B cell (primary cell): ENCODE results near the gene NDUFAB1. TPM values are rescaled to one million over a fixed set of nuclear protein-coding genes. Genes with fewer than 3 reads are reported as not detected.

Experiments used
- ATAC-seq: fragments of 200-7000 bp; cut with Tn5 transposase; one replicate; pipeline ENCODE4 v1.10.0; 2021; ENCODE audit warnings: low read depth, mild to moderate bottlenecking, moderate number of reproducible peaks, moderate library complexity
- CTCF ChIA-PET: fragments of 350-600 bp; sonication (Branson Sonifier 250); formaldehyde crosslinking; loops from one replicate; lab custom pipeline; 2021; ENCODE audit warnings: antibody characterized with exemption, inconsistent platforms; lab: Charles Lee
- POLR2A ChIA-PET: fragments of 350-600 bp; sonication (Branson Sonifier 250); formaldehyde crosslinking; loops from one replicate; lab custom pipeline; 2021; ENCODE audit warnings: antibody characterized with exemption; lab: Charles Lee
- DNase-seq: peaks from one replicate; pipeline ENCODE4 v3.0.0; 2013
- H2AFZ ChIP-seq: 2 replicates; pipeline ENCODE4 v1.6.1; 2012; ENCODE audit warnings: mild to moderate bottlenecking, low read depth, low read length; ENCODE audit not compliant: insufficient read depth, poor library complexity, severe bottlenecking
- H3K27ac ChIP-seq, 2 donors: 1 replicate in 1 of 2; 2 replicates in 1 of 2; pipeline ENCODE4 v1.5.1; 2012 to 2013; ENCODE audit warnings: low read length in 2 of 2, mild to moderate bottlenecking in 2 of 2, moderate library complexity in 1 of 2
- H3K27me3 ChIP-seq, 4 experiments: fragments of 200-600 bp in 1 of 4; sonication (generic) in 1 of 4; replicated peaks in 1 of 4; 1 replicate in 2 of 4; 2 replicates in 2 of 4; pipeline versions ENCODE4 v1.6.1 to v1.7.0; 2013 to 2016; ENCODE audit warnings: low read length in 3 of 4, mild to moderate bottlenecking in 2 of 4, mixed read lengths in 1 of 4, moderate library complexity in 1 of 4; ENCODE audit not compliant: insufficient read depth in 4 of 4, control insufficient read depth in 3 of 4; ENCODE audit errors: control extremely low read depth in 1 of 4
- H3K36me3 ChIP-seq, 2 experiments: replicated peaks in 1 of 2; 1 replicate in 1 of 2; 2 replicates in 1 of 2; pipeline versions ENCODE4 v1.6.1 to v1.7.1; 2013; ENCODE audit warnings: low read length in 1 of 2; ENCODE audit not compliant: insufficient read depth in 2 of 2, control insufficient read depth in 1 of 2; ENCODE audit errors: control extremely low read depth in 1 of 2, extremely low read depth in 1 of 2
- H3K4me1 ChIP-seq, 2 donors: fragments of 200-600 bp in 1 of 2; sonication (generic) in 1 of 2; 1 replicate in 1 of 2; 2 replicates in 1 of 2; pipeline versions ENCODE4 v1.5.1 to v1.6.1; 2013 to 2017; ENCODE audit warnings: low read length in 2 of 2; ENCODE audit not compliant: control insufficient read depth in 2 of 2, insufficient read depth in 2 of 2
- H3K4me2 ChIP-seq: replicated peaks from 2 replicates; pipeline ENCODE3; 2012; ENCODE audit warnings: mild to moderate bottlenecking, low read depth, low read length; ENCODE audit not compliant: poor library complexity, severe bottlenecking
- H3K4me3 ChIP-seq, 5 experiments: fragments of 200-600 bp in 1 of 5; sonication (generic) in 1 of 5; 1 replicate in 3 of 5; 2 replicates in 2 of 5; pipeline versions ENCODE4 v1.5.1 to v1.7.0; 2011 to 2016; ENCODE audit warnings: low read length in 4 of 5, mild to moderate bottlenecking in 4 of 5, low read depth in 2 of 5, control low read depth in 1 of 5, moderate library complexity in 1 of 5; ENCODE audit not compliant: insufficient read depth in 1 of 5; ENCODE audit errors: control extremely low read depth in 1 of 5, extremely low read depth in 1 of 5
- H3K79me2 ChIP-seq: fragments of 200-600 bp; sonication (generic); one replicate; pipeline ENCODE4 v1.6.0; 2016; ENCODE audit warnings: low read length; ENCODE audit not compliant: control insufficient read depth, insufficient read depth
- H3K9ac ChIP-seq: fragments of 200-600 bp; sonication (generic); 2 replicates; pipeline ENCODE4 v1.6.1; 2017; ENCODE audit warnings: mild to moderate bottlenecking, low read length, moderate library complexity
- H3K9me3 ChIP-seq, 3 donors: one replicate each; pipeline versions ENCODE4 v1.6.1 to v1.7.1; 2013; ENCODE audit warnings: low read length in 2 of 3; ENCODE audit not compliant: control insufficient read depth in 2 of 3, insufficient read depth in 1 of 3; ENCODE audit errors: control extremely low read depth in 1 of 3
- H4K20me1 ChIP-seq: 2 replicates; pipeline ENCODE4 v1.6.0; 2012; ENCODE audit warnings: mild to moderate bottlenecking, low read length; ENCODE audit not compliant: insufficient read depth, control insufficient read depth, poor library complexity, severe bottlenecking
- H3K27ac Mint-ChIP-seq: one replicate; pipeline ENCODE4 v1.8.0; 2021; ENCODE audit warnings: mixed read lengths
- H3K27me3 Mint-ChIP-seq: one replicate; pipeline ENCODE4 v1.8.0; 2021; ENCODE audit warnings: mixed read lengths
- H3K4me1 Mint-ChIP-seq: one replicate; pipeline ENCODE4 v1.8.0; 2021; ENCODE audit warnings: mixed read lengths
- H3K4me3 Mint-ChIP-seq: one replicate; pipeline ENCODE4 v1.8.0; 2021; ENCODE audit warnings: mixed read lengths
- H3K9me3 Mint-ChIP-seq: one replicate; pipeline ENCODE4 v1.8.0; 2022; ENCODE audit warnings: mixed read lengths; ENCODE audit not compliant: insufficient read depth
- CTCF ChIP-seq: fragments of 200-600 bp; IDR thresholded peaks from one replicate; pipeline ENCODE4 v1.8.0; 2022; ENCODE audit warnings: antibody characterized with exemption, mild to moderate bottlenecking
- EZH2 ChIP-seq: IDR thresholded peaks from 2 replicates; pipeline ENCODE4 v1.6.1; 2012; ENCODE audit warnings: borderline replicate concordance, low read depth, mild to moderate bottlenecking, moderate library complexity, low read length; ENCODE audit not compliant: insufficient read depth, poor library complexity, severe bottlenecking
- WGBS: methylation state at CpG from one replicate; pipeline ENCODE4 v1.1.5; 2013; ENCODE audit warnings: missing lambda C conversion rate; ENCODE audit not compliant: insufficient coverage; 5-methylcytosine and 5-hydroxymethylcytosine counted together
- intact Hi-C: fragments of 100-400 bp; cut with micrococcal nuclease; formaldehyde crosslinking; loops from one replicate; pipeline ENCODE4 v1.10.0; 2022
- polyA plus RNA-seq: library from polyadenylated mRNA; depleted of rRNA; stranded (reverse); fragments of >200 nt; gene quantifications from 2 replicates; pipeline ENCODE4 v1.2.3, GENCODE V29; 2012
- total RNA-seq, 2 donors: library from RNA; stranded (reverse); fragments of 120-200 nt in 1 of 2; gene quantifications; 1 replicate in 1 of 2; 2 replicates in 1 of 2; pipeline versions ENCODE4 v1.2.3 to v1.2.4, GENCODE V29; 2013 to 2022

The NDUFAB1 gene
- total and polyA plus RNA-seq, 2 donors (not counting 1 experiment from before 2014, with no cell fraction given) = 33.6 to 39.3 TPM

GRCh38 chr16:23564575-23565363 lies 31.3 kb downstream of the NDUFAB1 start:
- ChIA-PET POLR2A (no interaction called here), CTCF (no interaction called here)
- no peaks in the 10 kb centered on the region for H3K9me3 ChIP-seq
- H3K4me1 Mint-ChIP-seq = peaks cover 7% of the 10 kb centered on the region
- no peaks in the 10 kb centered on the region for H4K20me1 ChIP-seq
- no peak overlapping the region for H3K9ac ChIP-seq
- no peak overlapping the region for H3K4me3 Mint-ChIP-seq
- H3K9me3 Mint-ChIP-seq = no peaks in the 10 kb centered on the region
- peaks cover 2 to 10% of the 10 kb centered on the region in 2 donors for H3K4me1 ChIP-seq
- peaks cover 19% of the 10 kb centered on the region for H3K79me2 ChIP-seq
- no peak overlapping the region for H3K27ac ChIP-seq
- H3K27me3 ChIP-seq = no peaks in the 10 kb centered on the region
- intact Hi-C loops = no loop called here
- no peak overlapping the region for H3K4me3 ChIP-seq
- DNase-seq = no peak
- H2AFZ ChIP-seq = no peak overlapping the region
- no peak for ATAC-seq
- H3K4me2 ChIP-seq = no peak overlapping the region
- H3K27ac Mint-ChIP-seq = no peak overlapping the region
- peaks cover 3 to 79% of the 10 kb centered on the region in 2 experiments for H3K36me3 ChIP-seq
- TF ChIP-seq CTCF = no peak
- TF ChIP-seq EZH2 = no peak
- WGBS = 98% methylated on average over 5 of the region's 9 CpGs
- no peaks in the 10 kb centered on the region for H3K27me3 Mint-ChIP-seq

- no peaks in the 10 kb centered on the region for H4K20me1 ChIP-seq
- H3K79me2 ChIP-seq = peaks cover 35% of the 10 kb centered on the region
- Mint-ChIP-seq H3K4me1 (peaks cover 16% of the 10 kb centered on the region), H3K27ac (no peak overlapping the region), H3K4me3 (no peak overlapping the region), H3K27me3 (no peaks in the 10 kb centered on the region), H3K9me3 (no peaks in the 10 kb centered on the region)
- peaks cover 3 to 77% of the 10 kb centered on the region in 2 experiments for H3K36me3 ChIP-seq
- no peak overlapping the region for H2AFZ ChIP-seq
- POLR2A ChIA-PET = no interaction called here
- peaks cover 5 to 7% of the 10 kb centered on the region in 2 donors for H3K4me1 ChIP-seq
- DNase-seq (no peak), ATAC-seq (no peak)
- no peaks in the 10 kb centered on the region for H3K27me3 ChIP-seq
- CTCF ChIA-PET = no interaction called here
- TF ChIP-seq CTCF = no peak
- TF ChIP-seq EZH2 = no peak
- no peak overlapping the region for H3K9ac ChIP-seq
- H3K9me3 ChIP-seq = no peaks in the 10 kb centered on the region
- H3K4me3 ChIP-seq = no peak overlapping the region
- 94% methylated on average over 5 of the region's 6 CpGs for WGBS
- no peak overlapping the region for H3K4me2 ChIP-seq
- no peak overlapping the region for H3K27ac ChIP-seq
- intact Hi-C loops = no loop called here
These were observed 32.9 kb downstream of the NDUFAB1 start for GRCh38 chr16:23563186-23563585.
